Stimulated activated CD8-positive, alpha-beta memory T cell treated with anti-CD3 and anti-CD28 coated beads, Interleukin-4, amount 100 ng/mL, for 1 hour (primary cell): Measurements from ENCODE around the gene PRPF6.

Experiments
- DNase-seq, 2 donors: peaks; one replicate each; pipeline ENCODE4 v3.0.0-alpha.2; 2020; ENCODE audit warnings: low read depth in 2 of 2, low spot score in 1 of 2

PRPF6 gene

DNA sequence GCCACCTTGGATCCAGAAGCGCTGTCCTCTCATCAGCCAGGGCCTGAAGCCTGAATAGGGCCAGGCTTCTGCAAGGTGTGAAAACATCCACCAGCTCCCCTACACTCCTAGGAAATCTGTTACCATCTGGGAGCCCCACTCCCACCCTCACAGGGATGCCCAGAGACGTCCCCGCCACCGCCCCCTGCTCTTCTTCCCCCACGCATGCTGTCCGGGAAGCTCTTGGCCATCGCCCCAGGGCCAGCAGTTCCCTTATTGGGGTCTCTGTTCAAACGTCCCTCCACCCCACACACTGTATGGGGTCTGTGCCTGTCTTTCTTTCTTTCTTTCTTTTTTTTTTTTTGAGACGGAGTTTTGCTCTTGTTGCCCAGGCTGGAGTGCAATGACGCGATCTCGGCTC lies 94.6 kb downstream of the PRPF6 start:
- no peak for DNase-seq

DNA sequence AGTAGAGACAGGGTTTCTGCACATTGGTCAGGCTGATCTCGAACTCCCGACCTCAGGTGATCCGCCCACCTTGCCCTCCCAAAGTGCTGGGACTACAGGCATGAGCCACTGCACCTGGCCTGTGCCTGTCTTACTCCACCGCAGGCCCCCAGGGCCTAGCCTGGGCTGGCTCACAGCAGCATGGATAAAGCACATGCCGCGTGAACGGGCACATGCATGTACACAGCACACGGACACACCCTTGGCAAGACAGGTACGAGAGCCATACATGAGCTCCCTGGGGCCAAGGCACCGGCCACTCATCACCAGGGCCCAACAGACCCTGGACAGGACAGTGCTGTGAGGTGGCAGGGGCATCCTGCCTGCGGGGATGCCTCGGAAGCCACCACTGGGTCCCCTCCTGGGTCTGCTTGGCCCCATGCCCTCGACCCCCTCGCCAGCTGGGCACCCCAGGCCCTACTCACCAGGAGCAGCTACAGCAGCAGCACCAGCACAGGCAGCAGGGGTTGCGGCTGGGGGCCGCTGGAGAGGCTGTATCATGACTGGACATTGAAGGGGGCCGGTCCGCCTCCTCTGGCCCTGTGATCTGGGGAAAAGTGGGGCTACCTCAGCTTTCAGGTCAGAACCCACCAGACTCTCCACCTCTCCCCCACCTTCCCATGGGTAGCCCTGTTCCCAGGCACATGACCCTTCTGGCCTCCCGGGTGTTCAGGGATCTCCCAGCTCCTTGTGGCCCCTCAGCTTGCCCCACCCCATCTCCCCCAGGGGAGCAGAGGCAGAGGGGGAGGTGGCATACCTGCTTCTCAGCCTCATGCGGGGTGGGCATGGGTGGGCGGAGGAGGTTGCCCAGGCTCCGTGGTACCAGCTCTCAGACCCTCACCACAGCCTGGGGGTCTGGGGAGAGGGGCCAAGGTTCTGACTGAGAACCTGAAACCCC lies 95.4 kb downstream of the PRPF6 start:
- DNase-seq, result no peak

DNA sequence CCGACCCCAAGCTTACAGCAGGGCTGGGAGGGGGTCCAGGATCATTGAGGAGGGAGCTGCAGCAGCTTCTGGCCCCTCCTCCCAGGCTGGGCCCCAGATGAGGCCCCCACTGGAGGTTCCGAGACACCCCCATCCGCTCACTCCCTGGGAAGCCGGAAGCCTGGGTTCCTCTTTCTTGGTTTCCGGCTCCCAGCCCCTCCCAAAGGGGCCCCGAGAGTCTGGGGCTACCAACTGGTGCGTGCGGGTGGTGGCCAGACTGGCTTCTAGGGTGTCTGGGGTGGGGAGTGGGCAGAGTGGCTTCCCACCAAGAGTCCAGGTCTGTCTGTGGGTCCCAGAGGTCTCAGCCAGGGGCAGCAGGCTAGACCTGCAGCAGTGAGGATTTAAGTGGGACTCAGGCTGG lies 96.2 kb downstream of the PRPF6 start:
- DNase-seq, result no peak

DNA sequence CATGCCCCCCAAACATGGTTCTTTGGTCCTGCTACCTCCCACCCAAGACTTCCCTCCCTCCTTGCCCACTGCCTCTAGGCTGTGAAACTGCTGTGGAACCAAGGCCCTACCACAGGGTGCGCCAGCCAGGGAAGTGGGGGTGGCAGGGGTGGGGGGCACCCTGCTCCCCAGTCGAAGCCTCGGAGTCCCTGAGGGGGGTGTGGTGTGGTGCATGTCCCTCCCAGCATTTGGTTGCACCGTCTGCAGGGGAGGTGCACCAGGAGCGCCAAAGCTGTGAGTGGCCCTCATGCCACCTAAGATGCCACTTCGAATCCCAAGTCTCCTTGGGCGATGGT lies 96.6 kb downstream of the PRPF6 start:
- no peak for DNase-seq

- peak in 1 of 2 donors; percentile 43 for DNase-seq
These were observed 97.1 kb downstream of the PRPF6 start for GRCh38 chr20:64077876-64078551.

DNA sequence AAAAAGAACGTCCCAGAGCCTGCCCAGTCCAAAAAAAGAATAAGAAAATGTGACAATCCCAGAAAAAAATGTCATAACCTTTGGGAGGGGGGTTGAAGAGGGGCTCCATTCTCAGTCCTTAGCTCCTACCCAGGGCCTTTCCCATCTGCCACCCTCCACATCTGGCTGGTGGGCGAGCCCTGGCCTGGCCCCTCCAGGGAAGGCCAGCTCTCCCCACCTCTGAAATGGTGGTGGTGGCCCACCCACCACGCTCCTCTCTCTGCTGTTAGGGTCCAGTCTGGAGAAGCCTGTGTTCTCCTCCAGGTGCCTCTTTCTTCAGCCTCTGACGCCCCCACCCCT lies 98.0 kb downstream of the PRPF6 start:
- no peak for DNase-seq

- peak in 1 of 2 donors; percentile 36 for DNase-seq
These were observed 98.5 kb downstream of the PRPF6 start, which contains the start of gene RGS19 for GRCh38 chr20:64079273-64080012. TSS of gene RGS19 (minus strand) at chr20:64079518. CDS start at chr20:64076886, 2,632 bp downstream.

- no peak for DNase-seq
These were observed 99.3 kb downstream of the PRPF6 start, which contains the start of gene OPRL1 for GRCh38 chr20:64080013-64080812. TSS of gene OPRL1 (plus strand) at chr20:64080082. CDS start at chr20:64092721, 12,639 bp downstream.

GRCh38 chr20:64080813-64081623 lies 100.1 kb downstream of the PRPF6 start:
- DNase-seq, result no peak

DNA sequence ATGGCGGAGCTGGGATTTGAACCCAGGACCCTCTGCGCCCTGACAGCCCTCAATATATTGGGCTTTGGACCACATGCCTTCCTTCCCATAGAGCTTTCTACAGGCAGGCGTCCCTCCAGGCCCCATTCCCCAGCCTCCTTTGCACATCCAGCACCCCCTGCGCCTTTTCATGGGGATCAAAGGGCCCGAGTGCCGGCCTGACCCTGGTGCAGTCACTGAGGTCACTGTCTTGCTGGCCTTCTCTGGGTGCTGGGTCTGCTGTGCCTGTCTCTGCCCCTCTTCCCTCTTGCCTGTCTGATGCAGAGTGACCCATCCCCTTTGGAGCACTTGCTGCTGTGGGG lies 100.7 kb downstream of the PRPF6 start:
- DNase-seq, result no peak

DNA sequence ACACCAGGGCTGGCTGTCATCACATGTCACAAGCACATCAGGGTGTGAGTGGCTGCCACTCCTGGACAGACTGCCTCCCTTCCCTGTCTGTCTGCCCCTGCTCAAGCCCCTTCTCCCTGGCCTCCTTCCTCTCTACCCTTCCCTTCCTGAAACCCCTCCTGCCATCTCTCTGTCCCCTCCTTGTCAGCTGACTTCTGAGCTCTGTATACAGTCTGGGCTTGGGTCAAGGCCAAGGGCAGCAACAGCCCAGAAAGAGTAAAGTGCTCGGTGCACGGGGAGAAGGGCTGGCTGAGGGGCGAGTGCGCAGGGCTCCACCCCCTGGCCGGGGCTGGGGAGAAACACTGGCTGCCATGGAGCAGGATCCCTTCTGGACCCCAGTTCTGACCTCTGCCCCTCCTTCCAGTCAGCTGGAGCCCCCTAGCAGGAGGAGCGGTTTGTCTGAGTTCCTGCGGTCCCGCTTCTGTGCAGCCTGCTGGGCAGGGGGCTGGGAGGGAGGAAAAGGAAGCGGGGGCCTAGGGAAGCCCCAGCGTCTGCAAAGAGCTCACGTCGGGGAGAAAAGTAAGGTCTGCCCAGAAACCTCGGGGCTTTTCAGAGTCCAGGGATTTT lies 101.3 kb downstream of the PRPF6 start:
- DNase-seq, result no peak
